Measurements from ENCODE around the gene ARHGAP6. TPM values are rescaled to one million over a fixed set of nuclear protein-coding genes. Genes with fewer than 3 reads are reported as not detected.
"Not testable (repeated sequence)": the region's sequence is repeated elsewhere in the genome, so short reads cannot be mapped to it uniquely, and the experiment has no call there.

ARHGAP6 gene
- total RNA-seq, 1 experiment from 2014 or later, result 1.8 TPM

- DNase-seq (ENCODE audit: low read depth), result no peak
- in situ Hi-C loops (cut with HindIII; ENCODE audit: low pct_unique_long_range_greater_than_20kb, low sequenced_read_pairs), result no loop called here
Observed at GRCh38 chrX:11395859-11396258, 269.9 kb downstream of the ARHGAP6 start.

- no peak for DNase-seq (ENCODE audit: low read depth)
- in situ Hi-C loops (cut with HindIII; ENCODE audit: low pct_unique_long_range_greater_than_20kb, low sequenced_read_pairs), result no loop called here
Observed at GRCh38 chrX:11393949-11394654, 271.6 kb downstream of the ARHGAP6 start.

- DNase-seq (ENCODE audit: low read depth), result no peak
- in situ Hi-C loops (cut with HindIII; ENCODE audit: low pct_unique_long_range_greater_than_20kb, low sequenced_read_pairs), result no loop called here
Observed at GRCh38 chrX:11386812-11387211, 278.9 kb downstream of the ARHGAP6 start.

- in situ Hi-C loops (cut with HindIII; ENCODE audit: low pct_unique_long_range_greater_than_20kb, low sequenced_read_pairs), result no loop called here
- no peak for DNase-seq (ENCODE audit: low read depth)
Observed at GRCh38 chrX:11386001-11386523, 279.7 kb downstream of the ARHGAP6 start.

DNA sequence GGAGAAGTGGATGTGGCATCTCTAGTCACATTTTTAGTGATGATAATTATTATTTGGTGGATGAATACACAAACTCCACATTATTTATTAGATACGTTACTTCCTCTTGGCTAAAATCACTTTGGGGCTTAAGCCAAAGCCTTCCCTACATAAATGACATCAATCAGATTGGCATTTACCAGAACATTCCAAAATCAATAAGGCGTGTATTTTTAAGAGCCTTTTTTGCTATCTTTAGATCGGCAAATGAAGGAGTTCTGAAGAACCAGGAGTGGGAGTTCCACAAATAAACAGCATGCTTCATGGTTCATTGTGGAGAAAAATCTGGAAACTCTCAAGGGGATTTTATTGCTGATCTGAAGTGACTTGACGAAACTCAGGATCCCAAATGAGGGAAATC lies 282.8 kb downstream of the ARHGAP6 start:
- in situ Hi-C loops (cut with HindIII; ENCODE audit: low pct_unique_long_range_greater_than_20kb, low sequenced_read_pairs), result no loop called here
- no peak for DNase-seq (ENCODE audit: low read depth)

DNA sequence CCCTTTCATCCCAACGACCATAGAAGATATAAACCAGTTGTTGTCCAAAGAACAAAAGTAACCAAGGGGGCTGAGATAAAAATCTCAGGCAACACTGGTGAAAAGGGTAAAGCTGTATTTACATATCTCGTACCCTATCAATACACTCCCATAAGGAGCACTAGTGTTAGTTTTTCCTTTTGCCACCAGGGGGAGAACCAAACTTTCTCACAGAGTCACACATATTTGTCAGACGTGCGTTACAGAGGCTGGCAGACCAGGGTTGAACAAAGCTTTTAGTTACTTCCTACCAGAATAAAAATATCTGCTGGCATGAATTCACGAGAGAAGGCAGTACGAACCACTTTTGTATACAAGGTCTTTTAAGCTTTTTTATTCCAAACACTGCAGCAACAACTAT lies 284.3 kb downstream of the ARHGAP6 start:
- no peak for DNase-seq (ENCODE audit: low read depth)
- in situ Hi-C loops (cut with HindIII; ENCODE audit: low pct_unique_long_range_greater_than_20kb, low sequenced_read_pairs), result no loop called here

DNA sequence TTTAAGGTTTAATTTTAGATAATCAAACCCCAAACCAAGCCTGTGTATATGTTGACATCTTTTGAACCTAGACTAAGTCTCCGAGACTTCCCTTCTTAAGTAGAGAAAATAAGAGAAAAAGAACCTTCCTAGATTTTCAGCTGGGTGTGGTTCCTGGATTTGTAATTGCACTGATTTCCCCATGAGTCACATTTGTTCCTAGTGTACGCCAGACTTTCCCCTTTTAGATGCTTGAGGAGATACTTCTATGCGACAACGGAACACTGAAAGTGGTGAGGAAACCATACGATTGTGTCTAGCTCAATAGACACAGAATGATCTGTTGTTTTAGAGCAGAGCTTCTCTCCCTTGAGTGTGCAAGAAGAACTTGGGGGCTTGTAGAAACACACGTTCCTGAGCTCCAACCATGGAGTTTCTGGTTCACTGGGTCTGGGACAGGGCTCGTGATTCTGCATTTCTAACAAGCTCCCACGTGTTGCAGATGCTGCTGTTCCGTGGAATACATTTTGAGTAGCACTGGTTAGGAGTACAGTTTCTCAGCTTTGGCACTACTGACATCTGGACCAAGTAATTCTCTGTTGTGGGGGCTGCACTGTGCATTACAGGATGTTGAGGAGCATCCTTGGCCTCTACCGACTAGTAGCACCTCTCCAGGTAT lies 285.4 kb downstream of the ARHGAP6 start:
- in situ Hi-C loops (cut with HindIII; ENCODE audit: low pct_unique_long_range_greater_than_20kb, low sequenced_read_pairs), result no loop called here
- DNase-seq (ENCODE audit: low read depth), result no peak

DNA sequence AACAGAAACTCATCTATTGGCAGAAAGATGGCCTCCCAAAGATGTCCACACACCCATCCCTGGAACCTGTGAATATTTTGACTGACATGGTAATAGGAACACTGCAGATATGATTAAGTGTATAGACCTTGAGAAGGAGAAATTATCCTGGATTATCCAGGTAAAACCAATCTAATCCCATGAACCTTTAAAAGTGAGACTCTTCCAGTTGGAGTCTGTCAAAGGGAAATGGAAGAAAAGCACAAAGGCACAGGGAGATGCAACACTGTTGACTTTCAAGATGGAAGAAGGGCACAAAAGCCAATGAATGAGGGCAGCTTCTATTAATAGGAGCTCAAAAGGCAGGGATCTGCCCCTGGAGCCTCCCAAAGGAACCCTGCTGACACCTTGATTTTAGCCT lies 289.6 kb downstream of the ARHGAP6 start:
- no peak for DNase-seq (ENCODE audit: low read depth)
- in situ Hi-C loops (cut with HindIII; ENCODE audit: low pct_unique_long_range_greater_than_20kb, low sequenced_read_pairs), result no loop called here

DNA sequence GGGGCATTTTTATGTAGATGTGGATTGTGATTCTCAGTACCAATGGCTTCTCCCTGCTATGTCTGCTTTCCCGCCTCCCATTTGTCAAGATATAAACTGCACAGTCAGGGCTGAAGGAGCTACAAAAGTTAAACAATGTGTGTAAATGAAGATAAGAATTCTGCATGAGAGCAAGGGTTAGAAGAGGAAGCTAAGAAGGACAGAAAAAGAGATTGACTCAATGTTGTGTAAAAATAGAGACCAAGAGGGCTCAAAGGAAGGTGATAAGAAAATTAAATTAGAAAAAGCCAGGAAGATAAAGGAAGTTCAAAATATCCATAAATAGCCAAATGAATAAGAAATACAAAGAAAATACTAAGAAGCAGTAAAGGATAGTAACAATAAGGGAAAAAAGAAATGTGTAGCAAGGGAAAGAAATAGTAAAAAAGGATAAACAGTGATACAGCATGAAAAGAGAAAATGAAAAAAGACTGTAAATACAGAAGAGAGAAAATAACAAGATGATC lies 290.1 kb downstream of the ARHGAP6 start:
- DNase-seq (ENCODE audit: low read depth), result no peak
- in situ Hi-C loops (cut with HindIII; ENCODE audit: low pct_unique_long_range_greater_than_20kb, low sequenced_read_pairs), result no loop called here

- DNase-seq (ENCODE audit: low read depth), result no peak
- in situ Hi-C loops (cut with HindIII; ENCODE audit: low pct_unique_long_range_greater_than_20kb, low sequenced_read_pairs), result no loop called here
Observed at GRCh38 chrX:11374570-11374969, 291.1 kb downstream of the ARHGAP6 start.

DNA sequence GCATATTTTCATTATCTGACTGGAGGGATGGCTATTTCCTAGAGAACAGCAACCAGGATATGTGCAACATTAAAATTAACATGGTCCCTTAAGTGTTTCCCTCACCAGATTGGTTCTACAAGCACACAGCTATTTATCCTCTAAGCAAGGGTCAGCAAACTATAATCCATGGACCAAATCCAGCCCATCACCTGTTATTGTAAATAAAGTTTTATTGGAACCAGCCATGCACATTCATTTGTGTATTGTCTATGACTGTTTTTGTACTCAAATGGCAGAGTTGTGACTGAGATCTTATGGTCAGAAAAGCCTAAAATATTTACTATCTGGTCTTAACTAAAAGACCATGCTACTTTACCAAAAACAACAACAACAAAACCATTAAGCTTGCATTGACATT lies 294.6 kb downstream of the ARHGAP6 start:
- DNase-seq (ENCODE audit: low read depth), result no peak
- in situ Hi-C loops (cut with HindIII; ENCODE audit: low pct_unique_long_range_greater_than_20kb, low sequenced_read_pairs), result no loop called here

- no peak for DNase-seq (ENCODE audit: low read depth)
- in situ Hi-C loops (cut with HindIII; ENCODE audit: low pct_unique_long_range_greater_than_20kb, low sequenced_read_pairs), result no loop called here
Observed at GRCh38 chrX:11367609-11368430, 297.9 kb downstream of the ARHGAP6 start.

- in situ Hi-C loops (cut with HindIII; ENCODE audit: low pct_unique_long_range_greater_than_20kb, low sequenced_read_pairs), result no loop called here
- DNase-seq (ENCODE audit: low read depth), result no peak
Observed at GRCh38 chrX:11366998-11367595, 298.6 kb downstream of the ARHGAP6 start.

DNA sequence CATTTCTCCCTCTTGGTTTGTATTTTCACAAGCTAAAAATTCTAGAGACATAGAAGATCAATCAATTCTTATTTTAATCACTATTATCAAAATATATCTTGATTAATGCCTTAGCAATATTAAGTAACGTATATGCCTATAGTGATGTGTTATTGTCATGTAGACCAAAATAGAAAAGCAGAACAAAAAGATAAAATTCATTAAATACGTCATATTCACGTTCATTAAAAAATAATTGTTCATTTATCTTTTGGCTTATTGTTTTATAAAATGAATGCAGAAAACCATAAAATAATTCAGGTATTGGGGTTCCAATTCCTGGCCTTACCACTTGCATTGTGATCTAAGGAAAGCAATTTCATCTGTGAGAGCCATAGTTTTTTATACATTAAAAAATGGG lies 300.3 kb downstream of the ARHGAP6 start:
- in situ Hi-C loops (cut with HindIII; ENCODE audit: low pct_unique_long_range_greater_than_20kb, low sequenced_read_pairs), result no loop called here

GRCh38 chrX:11364835-11365234 lies 300.9 kb downstream of the ARHGAP6 start:
- in situ Hi-C loops (cut with HindIII; ENCODE audit: low pct_unique_long_range_greater_than_20kb, low sequenced_read_pairs), result no loop called here
- DNase-seq (ENCODE audit: low read depth), result no peak

More for the DNA sequence above, 300.3 kb downstream of the ARHGAP6 start:
- no peak for DNase-seq (ENCODE audit: low read depth)

GRCh38 chrX:11363825-11364224 lies 301.9 kb downstream of the ARHGAP6 start:
- DNase-seq (ENCODE audit: low read depth); in situ Hi-C loops (cut with HindIII; ENCODE audit: low pct_unique_long_range_greater_than_20kb, low sequenced_read_pairs): not testable (repeated sequence)

- in situ Hi-C loops (cut with HindIII; ENCODE audit: low pct_unique_long_range_greater_than_20kb, low sequenced_read_pairs), result no loop called here
- DNase-seq (ENCODE audit: low read depth), result no peak
Observed at GRCh38 chrX:11363069-11363594, 302.6 kb downstream of the ARHGAP6 start.

DNA sequence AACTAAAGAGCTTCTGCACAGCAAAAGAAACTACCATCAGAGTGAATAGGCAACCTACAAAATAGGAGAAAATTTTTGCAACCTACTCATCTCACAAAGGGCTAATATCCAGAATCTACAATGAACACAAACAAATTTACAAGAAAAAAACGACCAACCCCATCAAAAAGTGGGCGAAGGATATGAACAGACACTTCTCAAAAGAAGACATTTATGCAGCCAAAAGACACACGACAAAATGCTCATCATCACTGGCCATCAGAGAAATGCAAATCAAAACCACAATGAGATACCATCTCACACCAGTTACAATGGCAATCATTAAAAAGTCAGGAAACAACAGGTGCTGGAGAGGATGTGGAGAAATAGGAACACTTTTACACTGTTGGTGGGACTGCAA lies 304.1 kb downstream of the ARHGAP6 start:
- DNase-seq (ENCODE audit: low read depth); in situ Hi-C loops (cut with HindIII; ENCODE audit: low pct_unique_long_range_greater_than_20kb, low sequenced_read_pairs): not testable (repeated sequence)

Data from Caki2 (cell line).